Stimulated activated CD4-positive, alpha-beta T cell treated with anti-CD3 and anti-CD28 coated beads, Interleukin-4, amount 100 ng/mL, for 4 hours (primary cell): ENCODE measurements around the gene CD40LG.

Experiments used
- DNase-seq, 2 experiments: peaks; one replicate each; pipeline ENCODE4 v3.0.0-alpha.2; 2020

Gene CD40LG

GRCh38 chrX:136708348-136708747, 60.4 kb downstream of the CD40LG start:
- no peak for DNase-seq
